Ascending aorta (tissue), 2 donors: ENCODE results near the gene ZFAND6. TPM values are rescaled to one million over a fixed set of nuclear protein-coding genes. Genes with fewer than 3 reads are reported as not detected.
"Not testable (repeated sequence)": the region's sequence is repeated elsewhere in the genome, so short reads cannot be mapped to it uniquely, and the experiment has no call there.

Source experiments
- DNase-seq, 2 donors: peaks; one replicate each; pipeline ENCODE4 v3.0.0-alpha.2; 2019; ENCODE audit warnings: low spot score in 2 of 2
- H3K27ac ChIP-seq, 2 donors: fragments of 200-600 bp; sonication (generic); one replicate each; pipeline ENCODE4 v1.5.1; 2016 to 2017; ENCODE audit warnings: mild to moderate bottlenecking in 1 of 2
- H3K27me3 ChIP-seq: fragments of 200-600 bp; sonication (generic); one replicate; pipeline ENCODE4 v1.5.1; 2017
- H3K36me3 ChIP-seq, 2 donors: fragments of 200-600 bp; sonication (generic); one replicate each; pipeline ENCODE4 v1.5.1; 2016
- H3K4me1 ChIP-seq, 2 donors: fragments of 200-600 bp; sonication (generic); one replicate each; pipeline ENCODE4 v1.5.1; 2016 to 2017; ENCODE audit warnings: mild to moderate bottlenecking in 1 of 2
- H3K4me3 ChIP-seq, 2 donors: fragments of 200-600 bp; sonication (generic); one replicate each; pipeline ENCODE4 v1.5.1; 2016 to 2017; ENCODE audit warnings: mild to moderate bottlenecking in 1 of 2
- H3K9me3 ChIP-seq, 2 donors: fragments of 200-600 bp; sonication (generic); one replicate each; pipeline ENCODE4 v1.5.1; 2016
- intact Hi-C: fragments of 100-400 bp; cut with DNase I; formaldehyde crosslinking; loops from one replicate; pipeline ENCODE4 v1.15.1; 2023
- total RNA-seq: library from RNA; depleted of rRNA; stranded (reverse); fragments of >200 nt; gene quantifications from one replicate; pipeline ENCODE4 v1.1.0, GENCODE V29; 2016
- TF ChIP-seq, protein P1 (sequence below), 3 experiments: fragments of 200-600 bp in 2 of 3; fragments of 450-650 bp in 1 of 3; sonication (generic) in 2 of 3; IDR thresholded peaks; one replicate each; pipeline ENCODE4 v1.5.1; 2016 to 2019; ENCODE audit warnings: antibody characterized with exemption in 3 of 3, mild to moderate bottlenecking in 1 of 3, moderate library complexity in 1 of 3

Gene ZFAND6
- 49.6 TPM for total RNA-seq

DNA sequence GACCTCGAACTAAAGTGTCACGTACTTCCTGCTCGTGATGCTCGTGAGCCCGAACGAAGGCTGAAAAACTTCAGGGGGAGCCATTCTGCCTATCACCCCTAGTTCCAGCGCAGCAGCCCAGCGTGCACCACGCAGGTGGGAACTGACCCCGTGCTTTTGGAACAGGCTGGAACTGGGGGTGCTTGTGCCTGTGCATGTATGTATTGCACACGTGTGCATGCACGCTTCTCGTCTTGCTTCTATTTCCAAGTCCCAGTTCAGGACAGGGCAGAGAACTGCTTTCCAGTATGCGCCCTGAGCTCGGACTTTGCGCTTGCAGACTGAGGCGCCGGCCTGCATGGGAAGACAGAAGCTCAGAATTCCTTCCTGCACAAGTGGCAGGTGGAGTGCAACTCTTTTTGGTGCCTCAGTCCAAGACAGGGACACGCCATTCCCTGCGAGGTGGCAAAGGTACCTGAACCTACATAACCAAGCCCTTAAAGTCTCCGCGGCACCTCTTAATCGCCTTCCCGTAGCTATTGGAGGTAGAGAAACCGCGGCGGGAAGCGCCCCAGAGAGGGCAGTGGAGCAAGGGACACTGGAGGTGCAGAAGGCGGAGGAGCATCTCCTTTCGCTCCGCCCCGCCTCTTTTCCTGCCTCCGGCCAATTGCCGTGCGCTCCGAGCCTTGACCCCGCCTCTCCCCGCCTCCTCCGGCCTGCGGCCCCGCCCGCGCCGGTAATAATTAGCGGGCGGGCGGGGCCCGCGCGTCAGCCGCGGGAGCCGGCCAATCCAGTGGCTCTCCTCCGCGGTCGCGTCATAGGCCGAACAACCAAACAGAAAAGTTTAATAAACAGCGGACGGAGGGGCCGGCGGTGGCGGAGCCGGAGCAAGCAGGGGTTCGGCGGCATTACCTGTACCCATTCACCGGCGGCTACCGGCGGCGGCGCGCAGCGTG, at the start of gene ZFAND6:
TSS of gene ZFAND6 (plus strand) at position 826 of the 935 bp plus-strand sequence. CDS start 60,669 bp downstream, outside the sequence.
- intact Hi-C loops: loop anchor here (1.0 to 10.0 kb wide), 4 partner anchors 93 to 936 kb away; partner anchors contain the start of genes FAH and MTHFS
- Histone ChIP-seq H3K4me1 (peaks cover 0 to 22% of the 10 kb centered on the region in 2 donors), H3K27ac (peak within 1 kb of the TSS; percentile 77 to 94), H3K9me3 (no peaks in the 10 kb centered on the region), H3K27me3 (no peaks in the 10 kb centered on the region), H3K36me3 (no peaks in the 10 kb centered on the region), H3K4me3 (peak within 1 kb of the TSS; percentile 87 to 96)
- TF ChIP-seq, protein P1, sequence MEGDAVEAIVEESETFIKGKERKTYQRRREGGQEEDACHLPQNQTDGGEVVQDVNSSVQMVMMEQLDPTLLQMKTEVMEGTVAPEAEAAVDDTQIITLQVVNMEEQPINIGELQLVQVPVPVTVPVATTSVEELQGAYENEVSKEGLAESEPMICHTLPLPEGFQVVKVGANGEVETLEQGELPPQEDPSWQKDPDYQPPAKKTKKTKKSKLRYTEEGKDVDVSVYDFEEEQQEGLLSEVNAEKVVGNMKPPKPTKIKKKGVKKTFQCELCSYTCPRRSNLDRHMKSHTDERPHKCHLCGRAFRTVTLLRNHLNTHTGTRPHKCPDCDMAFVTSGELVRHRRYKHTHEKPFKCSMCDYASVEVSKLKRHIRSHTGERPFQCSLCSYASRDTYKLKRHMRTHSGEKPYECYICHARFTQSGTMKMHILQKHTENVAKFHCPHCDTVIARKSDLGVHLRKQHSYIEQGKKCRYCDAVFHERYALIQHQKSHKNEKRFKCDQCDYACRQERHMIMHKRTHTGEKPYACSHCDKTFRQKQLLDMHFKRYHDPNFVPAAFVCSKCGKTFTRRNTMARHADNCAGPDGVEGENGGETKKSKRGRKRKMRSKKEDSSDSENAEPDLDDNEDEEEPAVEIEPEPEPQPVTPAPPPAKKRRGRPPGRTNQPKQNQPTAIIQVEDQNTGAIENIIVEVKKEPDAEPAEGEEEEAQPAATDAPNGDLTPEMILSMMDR (IDR thresholded peaks at IDR 0.05): peak in 1 of 3 experiments; percentile 6
- DNase-seq: peak; percentile 78 to 97

GRCh38 chr15:80010131-80010673, 49.3 kb upstream of the ZFAND6 start:
- Histone ChIP-seq H3K36me3 (no peaks in the 10 kb centered on the region), H3K27ac (no peak overlapping the region), H3K27me3 (no peaks in the 10 kb centered on the region), H3K4me3 (no peak overlapping the region), H3K4me1 (no peaks in the 10 kb centered on the region), H3K9me3 (no peaks in the 10 kb centered on the region)
- DNase-seq: no peak
- TF ChIP-seq, protein P1 (IDR thresholded peaks at IDR 0.05): no peak
- intact Hi-C loops: no loop called here

DNA sequence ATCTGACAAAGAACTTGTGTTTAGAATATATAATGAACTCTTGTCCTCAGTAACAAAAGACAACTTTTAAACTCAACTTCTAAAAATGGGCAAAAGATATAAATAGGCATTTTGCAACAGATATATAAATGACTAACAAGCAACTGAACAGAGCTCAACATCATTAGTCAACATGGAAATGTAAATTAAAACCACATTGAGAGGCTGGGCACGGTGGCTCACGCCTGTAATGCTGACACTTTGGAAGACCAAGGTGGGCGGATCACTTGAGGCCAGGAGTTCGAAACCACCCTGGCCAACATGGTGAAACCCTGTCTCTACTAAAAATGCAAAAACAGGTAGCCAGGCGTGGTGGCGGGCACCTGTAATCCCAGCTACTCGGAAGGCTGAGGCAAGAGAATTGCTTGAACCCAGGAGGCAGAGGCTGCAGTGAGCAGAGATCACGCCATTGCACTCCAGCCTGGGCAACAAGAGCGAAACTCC, 48.4 kb upstream of the ZFAND6 start:
- DNase-seq, H3K27me3 ChIP-seq, H3K36me3 ChIP-seq, H3K9me3 ChIP-seq, H3K4me1 ChIP-seq, H3K4me3 ChIP-seq, intact Hi-C loops, H3K27ac ChIP-seq: not testable (repeated sequence)

- TF ChIP-seq, protein P1 (IDR thresholded peaks at IDR 0.05): no peak
- no peaks in the 10 kb centered on the region for H3K9me3 ChIP-seq
- intact Hi-C loops: no loop called here
These were observed 47.9 kb upstream of the ZFAND6 start for GRCh38 chr15:80011596-80011995.

GRCh38 chr15:80012060-80012726, 47.3 kb upstream of the ZFAND6 start:
- intact Hi-C loops: no loop called here
- DNase-seq: no peak
- no peaks in the 10 kb centered on the region for H3K4me1 ChIP-seq
- H3K4me3 ChIP-seq: no peak overlapping the region
- TF ChIP-seq, protein P1 (IDR thresholded peaks at IDR 0.05): no peak
- no peaks in the 10 kb centered on the region for H3K9me3 ChIP-seq
- no peaks in the 10 kb centered on the region for H3K27me3 ChIP-seq
- no peak overlapping the region for H3K27ac ChIP-seq
- no peaks in the 10 kb centered on the region for H3K36me3 ChIP-seq

More at GRCh38 chr15:80011596-80011995, 47.9 kb upstream of the ZFAND6 start:
- H3K4me3 ChIP-seq: no peak overlapping the region
- H3K27me3 ChIP-seq: no peaks in the 10 kb centered on the region
- H3K36me3 ChIP-seq: no peaks in the 10 kb centered on the region
- no peak for DNase-seq
- no peak overlapping the region for H3K27ac ChIP-seq
- no peaks in the 10 kb centered on the region for H3K4me1 ChIP-seq

DNA sequence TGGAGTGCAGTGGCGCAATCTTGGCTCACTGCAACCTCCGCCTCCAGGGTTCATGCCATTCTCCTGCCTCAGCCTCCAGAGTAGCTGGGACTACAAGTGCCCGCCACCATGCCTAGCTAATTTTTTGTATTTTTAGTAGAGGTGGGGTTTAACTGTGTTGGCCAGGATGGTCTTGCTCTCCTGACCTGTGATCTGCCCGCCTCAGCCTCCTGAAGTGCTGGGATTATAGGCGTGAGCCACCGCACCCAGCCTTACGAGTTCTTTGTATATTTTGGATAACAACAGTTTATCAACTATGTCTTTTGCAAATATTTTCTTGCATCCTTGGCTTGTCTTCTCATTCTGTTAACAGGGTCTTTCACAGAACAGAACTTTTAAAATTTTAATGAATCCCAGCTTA, 45.3 kb upstream of the ZFAND6 start:
- H3K27me3 ChIP-seq, H3K9me3 ChIP-seq, H3K36me3 ChIP-seq, intact Hi-C loops, DNase-seq, H3K27ac ChIP-seq, H3K4me1 ChIP-seq, H3K4me3 ChIP-seq: not testable (repeated sequence)
